ENCODE data around the gene SKI. TPM values are rescaled to one million over a fixed set of nuclear protein-coding genes. Genes with fewer than 3 reads are reported as not detected.

The SKI gene
- total and polyA plus RNA-seq, 2 experiments from 2014 or later = 5.1 to 21.9 TPM

DNA sequence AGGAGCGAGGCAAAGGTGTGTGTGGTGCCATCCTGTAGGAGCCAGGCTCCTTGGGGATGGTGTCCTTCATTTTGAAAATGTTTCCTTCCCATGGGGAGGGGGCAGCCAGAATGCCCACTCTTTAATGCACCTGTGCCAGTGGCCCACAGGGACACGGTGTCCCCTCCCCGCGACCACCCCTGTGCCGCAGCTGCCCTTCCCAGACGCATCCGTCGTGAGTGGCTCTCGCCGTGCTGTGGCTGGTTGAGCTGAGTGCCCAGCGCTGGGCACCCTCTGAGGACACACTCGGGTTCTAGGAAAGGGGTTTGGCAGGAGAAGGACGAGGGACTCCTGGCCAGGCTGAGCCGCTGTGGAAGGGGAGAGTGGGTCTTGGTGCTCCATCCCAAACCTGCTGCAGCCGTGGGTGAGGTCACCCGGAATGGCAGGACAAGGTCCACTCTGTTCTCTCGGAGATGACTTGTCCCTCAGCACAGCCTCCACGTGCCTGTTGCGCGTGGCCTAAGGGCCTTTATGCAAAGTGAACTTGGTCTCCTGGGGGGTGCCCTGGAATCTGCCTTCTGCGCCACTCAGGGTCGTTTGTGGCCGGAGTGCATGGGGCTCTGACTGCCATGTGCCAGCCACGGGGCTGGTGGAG, 74.3 kb downstream of the SKI start:
- no peak for DNase-seq (ENCODE audit: low spot score)
- H3K79me2 ChIP-seq = peaks cover 59% of the 10 kb centered on the region
- peaks cover 51% of the 10 kb centered on the region for H4K20me1 ChIP-seq (ENCODE audit: insufficient read depth, poor library complexity, severe bottlenecking)
- peaks cover 14% of the 10 kb centered on the region for H3K4me1 ChIP-seq (ENCODE audit: insufficient read depth)
- no peak overlapping the region for H2AFZ ChIP-seq
- no peaks in the 10 kb centered on the region for H3K27me3 ChIP-seq
- no peak overlapping the region for H3K4me3 ChIP-seq
- H3K4me2 ChIP-seq = no peak overlapping the region
- TF ChIP-seq EZH2 (IDR thresholded peaks at IDR 0.05; ENCODE audit: borderline replicate concordance) = no peak
- TF ChIP-seq EZH2phosphoT487 (IDR thresholded peaks at IDR 0.05; ENCODE audit: low read depth, severe bottlenecking, unreplicated experiment) = no peak
- no peak for TF ChIP-seq CTCF (IDR thresholded peaks at IDR 0.05; ENCODE audit: poor library complexity)
- no peaks in the 10 kb centered on the region for H3K9me3 ChIP-seq (ENCODE audit: low read depth)
- H3K36me3 ChIP-seq (replicated peaks; ENCODE audit: insufficient read depth, low read depth) = no peaks in the 10 kb centered on the region
- no peak overlapping the region for H3K27ac ChIP-seq
- WGBS (ENCODE audit: low lambda C conversion rate, missing lambda C conversion rate) = 92% methylated on average over 24 of the region's 24 CpGs
- H3K9me2 ChIP-seq (replicated peaks; ENCODE audit: insufficient read depth) = no peaks in the 10 kb centered on the region

- no peaks in the 10 kb centered on the region for H3K9me3 ChIP-seq (ENCODE audit: low read depth)
- H3K4me2 ChIP-seq = no peak overlapping the region
- H3K27ac ChIP-seq = no peak overlapping the region
- H4K20me1 ChIP-seq (ENCODE audit: insufficient read depth, poor library complexity, severe bottlenecking) = peaks cover 43% of the 10 kb centered on the region
- WGBS (ENCODE audit: low lambda C conversion rate, missing lambda C conversion rate) = 95% methylated on average over 34 of the region's 35 CpGs
- no peak for DNase-seq (ENCODE audit: low spot score)
- no peak overlapping the region for H3K4me3 ChIP-seq
- no peaks in the 10 kb centered on the region for H3K27me3 ChIP-seq
- H3K36me3 ChIP-seq (replicated peaks; ENCODE audit: insufficient read depth, low read depth) = no peaks in the 10 kb centered on the region
- H3K4me1 ChIP-seq (ENCODE audit: insufficient read depth) = peaks cover 14% of the 10 kb centered on the region
- H3K79me2 ChIP-seq = peaks cover 51% of the 10 kb centered on the region
- TF ChIP-seq EZH2phosphoT487 (IDR thresholded peaks at IDR 0.05; ENCODE audit: low read depth, severe bottlenecking, unreplicated experiment) (no peak), CTCF (IDR thresholded peaks at IDR 0.05; ENCODE audit: poor library complexity) (no peak), EZH2 (IDR thresholded peaks at IDR 0.05; ENCODE audit: borderline replicate concordance) (no peak)
- no peaks in the 10 kb centered on the region for H3K9me2 ChIP-seq (replicated peaks; ENCODE audit: insufficient read depth)
- H2AFZ ChIP-seq = no peak overlapping the region
These were observed 75.1 kb downstream of the SKI start for GRCh38 chr1:2303016-2303775.

- H3K9me2 ChIP-seq (replicated peaks; ENCODE audit: insufficient read depth) = no peaks in the 10 kb centered on the region
- H3K79me2 ChIP-seq = peaks cover 46% of the 10 kb centered on the region
- no peaks in the 10 kb centered on the region for H3K27me3 ChIP-seq
- WGBS (ENCODE audit: low lambda C conversion rate, missing lambda C conversion rate) = 96% methylated on average over 26 of the region's 26 CpGs
- H3K9me3 ChIP-seq (ENCODE audit: low read depth) = no peaks in the 10 kb centered on the region
- H3K4me3 ChIP-seq = no peak overlapping the region
- H2AFZ ChIP-seq = no peak overlapping the region
- no peaks in the 10 kb centered on the region for H3K36me3 ChIP-seq (replicated peaks; ENCODE audit: insufficient read depth, low read depth)
- H3K4me1 ChIP-seq (ENCODE audit: insufficient read depth) = peaks cover 12% of the 10 kb centered on the region
- no peak overlapping the region for H3K27ac ChIP-seq
- H4K20me1 ChIP-seq (ENCODE audit: insufficient read depth, poor library complexity, severe bottlenecking) = peaks cover 37% of the 10 kb centered on the region
- no peak for DNase-seq (ENCODE audit: low spot score)
- TF ChIP-seq CTCF (IDR thresholded peaks at IDR 0.05; ENCODE audit: poor library complexity) = no peak
- H3K4me2 ChIP-seq = no peak overlapping the region
These were observed 75.7 kb downstream of the SKI start for GRCh38 chr1:2303781-2304180.
